HEK293 (cell line): ENCODE results near the gene FRS2.

Source experiments
- SP2 ChIP-seq: fragments of 450-650 bp; formaldehyde crosslinking; IDR thresholded peaks from 2 replicates; pipeline ENCODE4 v1.5.1; 2016; ENCODE audit warnings: missing biosample characterization, missing genetic modification characterization
- ZBTB1 ChIP-seq: fragments of 450-650 bp; formaldehyde crosslinking; IDR thresholded peaks from 2 replicates; pipeline ENCODE4 v1.5.1; 2016; ENCODE audit warnings: missing biosample characterization, missing genetic modification characterization
- ZBTB21 ChIP-seq: fragments of 450-650 bp; formaldehyde crosslinking; IDR thresholded peaks from 2 replicates; pipeline ENCODE4 v1.5.1; 2017; ENCODE audit warnings: missing biosample characterization, missing genetic modification characterization
- ZIC2 ChIP-seq: fragments of 450-650 bp; formaldehyde crosslinking; IDR thresholded peaks from 2 replicates; pipeline ENCODE4 v1.5.1; 2016; ENCODE audit warnings: missing biosample characterization, missing genetic modification characterization
- ZNF2 ChIP-seq: fragments of 450-650 bp; formaldehyde crosslinking; IDR thresholded peaks from 2 replicates; pipeline ENCODE4 v1.5.1; 2016; ENCODE audit warnings: missing biosample characterization, missing genetic modification characterization
- ZNF202 ChIP-seq: fragments of 450-650 bp; formaldehyde crosslinking; IDR thresholded peaks from 2 replicates; pipeline ENCODE4 v1.5.1; 2016; ENCODE audit warnings: missing biosample characterization, missing genetic modification characterization, borderline replicate concordance
- ZNF426 ChIP-seq: fragments of 450-650 bp; formaldehyde crosslinking; IDR thresholded peaks from 2 replicates; pipeline ENCODE4 v1.5.1; 2017; ENCODE audit warnings: missing biosample characterization, missing genetic modification characterization, mild to moderate bottlenecking, inconsistent platforms, moderate library complexity
- ZNF670 ChIP-seq: fragments of 450-650 bp; formaldehyde crosslinking; IDR thresholded peaks from 2 replicates; pipeline ENCODE4 v1.5.1; 2016; ENCODE audit warnings: missing biosample characterization, missing genetic modification characterization, low read depth
- TF ChIP-seq, protein P1 (sequence below): fragments of 450-650 bp; formaldehyde crosslinking; IDR thresholded peaks from 2 replicates; pipeline ENCODE4 v1.5.1; 2016; ENCODE audit warnings: missing biosample characterization, missing genetic modification characterization
- TF ChIP-seq, protein P2 (sequence below): fragments of 450-650 bp; formaldehyde crosslinking; IDR thresholded peaks from 2 replicates; pipeline ENCODE4 v1.5.1; 2016; ENCODE audit warnings: missing biosample characterization, missing genetic modification characterization
- TF ChIP-seq, protein P3 (sequence below): fragments of 450-650 bp; formaldehyde crosslinking; IDR thresholded peaks from 2 replicates; pipeline ENCODE4 v1.5.1; 2016; ENCODE audit warnings: missing biosample characterization, missing genetic modification characterization

DNA sequence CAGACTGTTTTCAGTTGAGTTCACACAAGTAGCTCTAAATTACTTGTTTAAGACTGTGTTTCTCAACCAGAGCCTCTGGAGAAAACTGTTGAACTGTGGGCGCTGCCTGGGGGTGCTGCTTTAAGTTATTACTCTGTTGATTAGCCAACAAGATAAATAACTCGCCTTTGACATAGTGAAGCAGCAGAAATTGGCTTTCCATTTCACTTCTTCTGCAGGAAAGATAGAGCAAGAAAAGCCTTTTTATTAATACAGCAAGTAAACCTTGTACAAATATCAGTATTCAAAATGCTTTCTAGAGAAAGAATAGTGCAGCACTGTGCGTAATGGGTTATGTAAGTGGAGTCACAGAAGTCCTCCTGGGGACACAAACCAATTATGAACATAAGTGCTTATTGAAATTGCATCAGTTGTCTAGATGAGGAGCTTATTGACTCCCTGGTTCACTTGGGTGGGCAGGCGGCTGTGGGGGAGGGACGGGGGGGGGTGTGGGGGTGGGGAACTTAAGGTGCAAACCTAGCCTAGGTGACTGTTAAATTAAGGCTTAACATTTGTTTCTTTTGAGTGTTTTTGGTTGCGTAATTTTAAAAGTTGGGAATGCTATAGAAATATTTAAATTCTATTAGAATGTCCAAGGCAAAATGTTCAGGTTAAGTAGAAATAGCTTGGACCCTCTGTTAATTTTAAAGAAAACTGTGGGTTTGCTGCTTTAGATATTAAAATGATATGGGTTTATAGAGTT lies 6.3 kb downstream of the FRS2 start:
- TF ChIP-seq, protein P1, sequence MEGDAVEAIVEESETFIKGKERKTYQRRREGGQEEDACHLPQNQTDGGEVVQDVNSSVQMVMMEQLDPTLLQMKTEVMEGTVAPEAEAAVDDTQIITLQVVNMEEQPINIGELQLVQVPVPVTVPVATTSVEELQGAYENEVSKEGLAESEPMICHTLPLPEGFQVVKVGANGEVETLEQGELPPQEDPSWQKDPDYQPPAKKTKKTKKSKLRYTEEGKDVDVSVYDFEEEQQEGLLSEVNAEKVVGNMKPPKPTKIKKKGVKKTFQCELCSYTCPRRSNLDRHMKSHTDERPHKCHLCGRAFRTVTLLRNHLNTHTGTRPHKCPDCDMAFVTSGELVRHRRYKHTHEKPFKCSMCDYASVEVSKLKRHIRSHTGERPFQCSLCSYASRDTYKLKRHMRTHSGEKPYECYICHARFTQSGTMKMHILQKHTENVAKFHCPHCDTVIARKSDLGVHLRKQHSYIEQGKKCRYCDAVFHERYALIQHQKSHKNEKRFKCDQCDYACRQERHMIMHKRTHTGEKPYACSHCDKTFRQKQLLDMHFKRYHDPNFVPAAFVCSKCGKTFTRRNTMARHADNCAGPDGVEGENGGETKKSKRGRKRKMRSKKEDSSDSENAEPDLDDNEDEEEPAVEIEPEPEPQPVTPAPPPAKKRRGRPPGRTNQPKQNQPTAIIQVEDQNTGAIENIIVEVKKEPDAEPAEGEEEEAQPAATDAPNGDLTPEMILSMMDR: no peak
- TF ChIP-seq SP2 (no peak), ZBTB1 (tag by site-specific recombination) (no peak), ZIC2 (no peak), ZNF426 (tag by site-specific recombination) (no peak), ZNF202 (tag by site-specific recombination) (no peak), ZNF670 (tag by site-specific recombination) (no peak), ZNF2 (tag by site-specific recombination) (no peak), ZBTB21 (tag by site-specific recombination) (no peak)
- TF ChIP-seq, protein P2, sequence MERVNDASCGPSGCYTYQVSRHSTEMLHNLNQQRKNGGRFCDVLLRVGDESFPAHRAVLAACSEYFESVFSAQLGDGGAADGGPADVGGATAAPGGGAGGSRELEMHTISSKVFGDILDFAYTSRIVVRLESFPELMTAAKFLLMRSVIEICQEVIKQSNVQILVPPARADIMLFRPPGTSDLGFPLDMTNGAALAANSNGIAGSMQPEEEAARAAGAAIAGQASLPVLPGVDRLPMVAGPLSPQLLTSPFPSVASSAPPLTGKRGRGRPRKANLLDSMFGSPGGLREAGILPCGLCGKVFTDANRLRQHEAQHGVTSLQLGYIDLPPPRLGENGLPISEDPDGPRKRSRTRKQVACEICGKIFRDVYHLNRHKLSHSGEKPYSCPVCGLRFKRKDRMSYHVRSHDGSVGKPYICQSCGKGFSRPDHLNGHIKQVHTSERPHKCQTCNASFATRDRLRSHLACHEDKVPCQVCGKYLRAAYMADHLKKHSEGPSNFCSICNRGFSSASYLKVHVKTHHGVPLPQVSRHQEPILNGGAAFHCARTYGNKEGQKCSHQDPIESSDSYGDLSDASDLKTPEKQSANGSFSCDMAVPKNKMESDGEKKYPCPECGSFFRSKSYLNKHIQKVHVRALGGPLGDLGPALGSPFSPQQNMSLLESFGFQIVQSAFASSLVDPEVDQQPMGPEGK (tag by site-specific recombination): no peak
- TF ChIP-seq, protein P3, sequence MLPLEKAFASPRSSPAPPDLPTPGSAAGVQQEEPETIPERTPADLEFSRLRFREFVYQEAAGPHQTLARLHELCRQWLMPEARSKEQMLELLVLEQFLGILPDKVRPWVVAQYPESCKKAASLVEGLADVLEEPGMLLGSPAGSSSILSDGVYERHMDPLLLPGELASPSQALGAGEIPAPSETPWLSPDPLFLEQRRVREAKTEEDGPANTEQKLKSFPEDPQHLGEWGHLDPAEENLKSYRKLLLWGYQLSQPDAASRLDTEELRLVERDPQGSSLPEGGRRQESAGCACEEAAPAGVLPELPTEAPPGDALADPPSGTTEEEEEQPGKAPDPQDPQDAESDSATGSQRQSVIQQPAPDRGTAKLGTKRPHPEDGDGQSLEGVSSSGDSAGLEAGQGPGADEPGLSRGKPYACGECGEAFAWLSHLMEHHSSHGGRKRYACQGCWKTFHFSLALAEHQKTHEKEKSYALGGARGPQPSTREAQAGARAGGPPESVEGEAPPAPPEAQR (tag by site-specific recombination): no peak
